ENCODE results near the gene PCGF1. TPM values are rescaled to one million over a fixed set of nuclear protein-coding genes. Genes with fewer than 3 reads are reported as not detected.

The PCGF1 gene
- total RNA-seq, 1 experiment from 2014 or later: 28.1 TPM

GRCh38 chr2:74528600-74529356, 21.3 kb upstream of the PCGF1 start:
- DNase-seq: no peak
- TF ChIP-seq CTCF (conservative IDR thresholded peaks at IDR 0.05): no peak
- no peak overlapping the region for H4K5ac ChIP-seq (ENCODE audit: insufficient read length, low read depth, low read length)
- Mint-ChIP-seq H3K4me1 (peaks cover 17 to 22% of the 10 kb centered on the region in 2 experiments), H3K27ac (peak overlapping the region; percentile 79 to 97 (median 93)), H3K36me3 (ENCODE audit: insufficient read depth in 1 of 3, low read depth in 3 of 3) (peaks cover 30 to 57% (median 43%) of the 10 kb centered on the region in 3 experiments), H3K4me3 (peak overlapping the region; percentile 98 to 99), H3K9me3 (no peaks in the 10 kb centered on the region; a peak in 1 of 5 replicates), H3K27me3 (ENCODE audit: low read depth) (peaks cover 6% of the 10 kb centered on the region)
- H4K8ac ChIP-seq (replicated peaks; ENCODE audit: insufficient read length, low read depth, low read length): no peak overlapping the region
- H3K9ac ChIP-seq (ENCODE audit: extremely low read depth, insufficient read length, low read length): peak overlapping the region; percentile 86
- peaks cover 15% of the 10 kb centered on the region for H3K23me2 ChIP-seq (ENCODE audit: insufficient read length, low read depth, low read length, poor library complexity, severe bottlenecking)
- H4K20me1 ChIP-seq (ENCODE audit: control insufficient read depth, insufficient read depth, insufficient read length): no peaks in the 10 kb centered on the region
- no peak overlapping the region for H3K18ac ChIP-seq (ENCODE audit: insufficient read length, low read depth, low read length)
- no peak overlapping the region for H3K23ac ChIP-seq (ENCODE audit: insufficient read length, low read depth, low read length)
- H2BK20ac ChIP-seq (ENCODE audit: low read depth, low read length, poor library complexity, severe bottlenecking): no peak overlapping the region
- H2BK120ac ChIP-seq (ENCODE audit: low read depth, low read length, poor library complexity, severe bottlenecking): no peak overlapping the region
- peak overlapping the region; percentile 84 for H3K14ac ChIP-seq (ENCODE audit: insufficient read depth, low read length)
- H3K4ac ChIP-seq (ENCODE audit: low read depth, low read length): no peak overlapping the region
- H3K27me3 ChIP-seq (ENCODE audit: insufficient read depth, low read length): no peaks in the 10 kb centered on the region
- no peak overlapping the region for H3K27ac ChIP-seq (ENCODE audit: insufficient read length, low read depth, low read length)
- H3K79me1 ChIP-seq (ENCODE audit: insufficient read depth, low read depth, low read length, poor library complexity, severe bottlenecking): peaks cover 4% of the 10 kb centered on the region
- H3K56ac ChIP-seq (ENCODE audit: insufficient read length, low read depth, low read length): no peak overlapping the region
- no peak overlapping the region for H3T11ph ChIP-seq (ENCODE audit: low read length)
- no peak overlapping the region for H4K91ac ChIP-seq (ENCODE audit: insufficient read length, low read depth, low read length)
- no peak overlapping the region for H2BK5ac ChIP-seq (ENCODE audit: insufficient read length, low read length)
- peaks cover 4% of the 10 kb centered on the region; the same call in 1 of the 2 replicates for H3K4me1 ChIP-seq (ENCODE audit: insufficient read depth, low read length)
- peak overlapping the region; percentile 80 for H3K4me2 ChIP-seq (ENCODE audit: insufficient read depth, insufficient read length, low read length)
- H2AK5ac ChIP-seq (ENCODE audit: insufficient read length, low read length): no peak overlapping the region
- no peak overlapping the region for H2BK12ac ChIP-seq (ENCODE audit: insufficient read length, low read depth, low read length)
- WGBS (ENCODE audit: extremely low coverage, insufficient read length, low lambda C conversion rate): no CpG with 5 or more reads among the region's 29 CpGs
- no peak overlapping the region for H2BK15ac ChIP-seq (ENCODE audit: low read depth, low read length)
- H3K79me2 ChIP-seq (ENCODE audit: insufficient read depth, low read length): peaks cover 4% of the 10 kb centered on the region; the same call in 1 of the 2 replicates
- no peak overlapping the region for H2AFZ ChIP-seq (ENCODE audit: low read length)
- H3K9me3 ChIP-seq (ENCODE audit: control insufficient read depth, low read depth, low read length): no peaks in the 10 kb centered on the region

Data from H9 (cell line).